A549 (cell line): ENCODE measurements around the gene CCNB2. TPM values are rescaled to one million over a fixed set of nuclear protein-coding genes. Genes with fewer than 3 reads are reported as not detected.

ENCODE experiments used
- ATAC-seq, 2 experiments: fragments of 200-7000 bp in 1 of 2; fragments of >200 bp in 1 of 2; cut with Nextera tagmentation in 1 of 2; cut with Tn5 transposase in 1 of 2; 3 replicates each; pipeline versions ENCODE4 v1.8.0 to v1.9.1; 2018 to 2020; ENCODE audit warnings: mild to moderate bottlenecking in 1 of 2, moderate library complexity in 1 of 2
- CTCF ChIA-PET: fragments of 300-600 bp; sonication (Branson Sonifier 250); formaldehyde crosslinking; extraction: SDS; loops from one replicate; lab custom pipeline; 2021; ENCODE audit warnings: antibody characterized with exemption, inconsistent platforms; lab: Yijun Ruan, JAX
- POLR2A ChIA-PET: fragments of 350-600 bp; formaldehyde crosslinking; extraction: SDS; loops from one replicate; lab custom pipeline; 2021; ENCODE audit warnings: antibody characterized with exemption, inconsistent platforms; lab: Yijun Ruan, JAX
- DNase-seq, 2 experiments: peaks; one replicate each; pipeline versions ENCODE4 v3.0.0 to v3.0.0-alpha.2; 2011 to 2016; ENCODE audit warnings: low read depth in 1 of 2, low spot score in 1 of 2
- FAIRE-seq: peaks from 2 replicates; lab custom pipeline; 2011; peaks lifted over from hg19 to GRCh38; lab: Jason Lieb, UNC
- H3K27ac ChIP-seq, 2 experiments: fragments of >200 bp; sonication (Bioruptor Twin); formaldehyde crosslinking; 3 replicates each; pipeline ENCODE4 v1.5.1; 2016 to 2017
- H3K4me1 ChIP-seq: fragments of >200 bp; sonication (Bioruptor Twin); formaldehyde crosslinking; 3 replicates; pipeline ENCODE4 v1.6.1; 2016
- H3K4me2 ChIP-seq: fragments of >200 bp; sonication (Bioruptor Twin); formaldehyde crosslinking; 3 replicates; pipeline ENCODE4 v1.6.1; 2016
- H3K4me3 ChIP-seq: fragments of >200 bp; sonication (Bioruptor Twin); formaldehyde crosslinking; 3 replicates; pipeline ENCODE4 v1.5.1; 2016
- H3K9me3 ChIP-seq: fragments of >200 bp; sonication (Bioruptor Twin); formaldehyde crosslinking; 3 replicates; pipeline ENCODE4 v1.6.1; 2016
- CBX2 ChIP-seq: fragments of 200-600 bp; sonication (generic); IDR thresholded peaks from 2 replicates; pipeline ENCODE4 v1.6.1; 2016; ENCODE audit warnings: low read depth, mild to moderate bottlenecking, borderline replicate concordance
- CEBPB ChIP-seq, 2 experiments: fragments of >200 bp in 1 of 2; sonication (Bioruptor Twin) in 1 of 2; formaldehyde crosslinking in 1 of 2; IDR thresholded peaks; 2 replicates each; pipeline ENCODE4 v1.6.1; 2012 to 2016
- EHMT2 ChIP-seq: fragments of 200-600 bp; sonication (generic); IDR thresholded peaks from 2 replicates; pipeline ENCODE4 v1.6.1; 2016; ENCODE audit warnings: antibody characterized with exemption, low read depth, mild to moderate bottlenecking, moderate library complexity
- EP300 ChIP-seq, 2 experiments: fragments of >200 bp; sonication (Bioruptor Twin); formaldehyde crosslinking; IDR thresholded peaks; 2 replicates in 1 of 2; 3 replicates in 1 of 2; pipeline ENCODE4 v1.6.1; 2016 to 2017
- FOSL2 ChIP-seq, 2 experiments: fragments of 450-650 bp in 1 of 2; fragments of >200 bp in 1 of 2; sonication (Bioruptor Twin) in 1 of 2; formaldehyde crosslinking; IDR thresholded peaks; 2 replicates each; pipeline versions ENCODE4 v1.5.0 to v1.6.1; 2016 to 2020; ENCODE audit warnings: mild to moderate bottlenecking in 1 of 2, moderate library complexity in 1 of 2
- GATA3 ChIP-seq: IDR thresholded peaks from 2 replicates; pipeline ENCODE4 v1.6.1; 2012; ENCODE audit warnings: borderline replicate concordance
- HDAC2 ChIP-seq: fragments of 200-600 bp; sonication (generic); IDR thresholded peaks from 2 replicates; pipeline ENCODE4 v1.6.1; 2016
- JUNB ChIP-seq: fragments of >200 bp; sonication (Bioruptor Twin); formaldehyde crosslinking; IDR thresholded peaks from 2 replicates; pipeline ENCODE4 v1.6.1; 2016
- KDM5A ChIP-seq: fragments of 200-600 bp; sonication (generic); IDR thresholded peaks from 2 replicates; pipeline ENCODE4 v1.6.1; 2016; ENCODE audit warnings: antibody characterized with exemption, mild to moderate bottlenecking
- MAFK ChIP-seq: fragments of 450-650 bp; IDR thresholded peaks from 2 replicates; pipeline ENCODE4 v1.6.1; 2014; ENCODE audit not compliant: partially characterized antibody
- NPAS2 ChIP-seq: fragments of 250-450 bp; sonication (Bioruptor Pico); IDR thresholded peaks from 2 replicates; pipeline ENCODE4 v1.8.0; 2022; ENCODE audit warnings: mild to moderate bottlenecking, moderate library complexity, borderline replicate concordance
- POLR2A ChIP-seq: IDR thresholded peaks from 2 replicates; pipeline ENCODE4 v1.6.1; 2012; ENCODE audit warnings: mild to moderate bottlenecking, low read length
- RARB ChIP-seq: fragments of 250-450 bp; sonication (Bioruptor Pico); IDR thresholded peaks from 2 replicates; pipeline ENCODE4 v1.8.0; 2021; ENCODE audit warnings: mild to moderate bottlenecking, moderate library complexity
- RCOR1 ChIP-seq: fragments of 150-350 bp; IDR thresholded peaks from 2 replicates; pipeline ENCODE4 v1.6.1; 2014; ENCODE audit warnings: antibody characterized with exemption, low read length, low read depth
- RFX5 ChIP-seq: fragments of 450-650 bp; IDR thresholded peaks from 2 replicates; pipeline ENCODE4 v1.7.1; 2014; ENCODE audit warnings: antibody characterized with exemption, mild to moderate bottlenecking, moderate library complexity
- RNF2 ChIP-seq: fragments of 200-600 bp; sonication (generic); IDR thresholded peaks from 2 replicates; pipeline ENCODE4 v1.6.1; 2016; ENCODE audit warnings: low read depth, mild to moderate bottlenecking, antibody characterized with exemption, moderate library complexity, borderline replicate concordance
- TFCP2L1 ChIP-seq: fragments of 250-450 bp; sonication (Bioruptor Pico); IDR thresholded peaks from 2 replicates; pipeline ENCODE4 v1.5.0; 2021; ENCODE audit warnings: mild to moderate bottlenecking
- ZFP36 ChIP-seq: fragments of 450-650 bp; IDR thresholded peaks from 2 replicates; pipeline ENCODE4 v1.6.1; 2014; ENCODE audit warnings: borderline replicate concordance; ENCODE audit not compliant: partially characterized antibody
- WGBS: methylation state at CpG from one replicate; pipeline ENCODE4 v1.1.6; 2017; ENCODE audit errors: missing lambda C conversion rate; 5-methylcytosine and 5-hydroxymethylcytosine counted together
- polyA plus RNA-seq, 4 experiments: library from polyadenylated mRNA; depleted of rRNA in 3 of 4; stranded (reverse); fragments of >200 nt; fragmentation: RNase III in 1 of 4; extraction: RNeasy Plus Mini Kit Qiagen cat#74134 plus additional on column Dnase treatment in 1 of 4; gene quantifications; 2 replicates in 3 of 4; 3 replicates in 1 of 4; pipeline ENCODE4 v1.2.3, GENCODE V29; 2011 to 2017
- TF ChIP-seq, protein P1 (sequence below): IDR thresholded peaks from 2 replicates; pipeline ENCODE4 v1.6.1; 2012; ENCODE audit warnings: low read depth, borderline replicate concordance
- TF ChIP-seq, protein P2 (sequence below): fragments of >200 bp; sonication (Bioruptor Twin); formaldehyde crosslinking; IDR thresholded peaks from 3 replicates; pipeline ENCODE4 v1.5.1; 2016
- TF ChIP-seq, protein P3 (sequence below): fragments of 250-450 bp; sonication (Bioruptor Pico); IDR thresholded peaks from 2 replicates; pipeline ENCODE4 v1.5.0; 2020; ENCODE audit warnings: low read depth, mild to moderate bottlenecking, moderate library complexity

Gene CCNB2
- polyA plus RNA-seq, 2 of the 4 experiments (the other 2 are of a cell fraction): 91.1 to 144 TPM

DNA sequence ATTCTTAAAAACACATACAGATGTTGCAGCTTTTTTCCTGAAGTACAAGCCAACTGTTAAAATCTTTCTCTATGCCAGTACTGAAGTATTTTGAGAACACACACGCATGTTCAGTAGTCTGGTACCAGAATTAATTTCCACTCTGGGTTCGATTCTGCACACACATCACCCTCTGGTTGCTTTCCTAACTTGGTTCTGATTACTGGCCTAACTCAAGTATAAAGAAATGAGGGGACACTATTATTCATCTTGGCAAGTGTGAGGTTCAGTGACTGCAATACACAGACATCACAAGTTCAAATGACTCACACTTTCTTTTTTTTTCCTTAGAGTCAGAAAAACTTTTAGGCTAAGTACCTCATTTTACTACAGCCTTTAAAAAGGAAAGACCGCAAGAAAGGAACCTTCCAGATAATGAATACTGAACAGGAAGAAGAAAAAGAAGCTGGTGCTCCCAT, 64.3 kb downstream of the CCNB2 start:
- POLR2A ChIA-PET: no interaction called here
- no peak for DNase-seq
- FAIRE-seq: no peak
- WGBS: 89% methylated on average over 3 of the region's 3 CpGs
- Histone ChIP-seq H3K9me3 (no peaks in the 10 kb centered on the region), H3K27ac (peak overlapping the region; percentile 28 to 76; a peak in 5 of 6 replicates), H3K4me2 (peak overlapping the region; percentile 22), H3K4me3 (no peak overlapping the region), H3K4me1 (peaks cover 46% of the 10 kb centered on the region)
- TF ChIP-seq, protein P1, sequence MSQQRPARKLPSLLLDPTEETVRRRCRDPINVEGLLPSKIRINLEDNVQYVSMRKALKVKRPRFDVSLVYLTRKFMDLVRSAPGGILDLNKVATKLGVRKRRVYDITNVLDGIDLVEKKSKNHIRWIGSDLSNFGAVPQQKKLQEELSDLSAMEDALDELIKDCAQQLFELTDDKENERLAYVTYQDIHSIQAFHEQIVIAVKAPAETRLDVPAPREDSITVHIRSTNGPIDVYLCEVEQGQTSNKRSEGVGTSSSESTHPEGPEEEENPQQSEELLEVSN: no peak
- TF ChIP-seq JUNB: no peak; the same call in 1 of the 2 replicates
- TF ChIP-seq FOSL2 (IDR thresholded peaks at IDR 0.05): no peak; the same call in 1 of the 2 replicates
- TF ChIP-seq FOSL2 (CRISPR knock-in tag; IDR thresholded peaks at IDR 0.05): peak; percentile 59
- TF ChIP-seq, protein P2, sequence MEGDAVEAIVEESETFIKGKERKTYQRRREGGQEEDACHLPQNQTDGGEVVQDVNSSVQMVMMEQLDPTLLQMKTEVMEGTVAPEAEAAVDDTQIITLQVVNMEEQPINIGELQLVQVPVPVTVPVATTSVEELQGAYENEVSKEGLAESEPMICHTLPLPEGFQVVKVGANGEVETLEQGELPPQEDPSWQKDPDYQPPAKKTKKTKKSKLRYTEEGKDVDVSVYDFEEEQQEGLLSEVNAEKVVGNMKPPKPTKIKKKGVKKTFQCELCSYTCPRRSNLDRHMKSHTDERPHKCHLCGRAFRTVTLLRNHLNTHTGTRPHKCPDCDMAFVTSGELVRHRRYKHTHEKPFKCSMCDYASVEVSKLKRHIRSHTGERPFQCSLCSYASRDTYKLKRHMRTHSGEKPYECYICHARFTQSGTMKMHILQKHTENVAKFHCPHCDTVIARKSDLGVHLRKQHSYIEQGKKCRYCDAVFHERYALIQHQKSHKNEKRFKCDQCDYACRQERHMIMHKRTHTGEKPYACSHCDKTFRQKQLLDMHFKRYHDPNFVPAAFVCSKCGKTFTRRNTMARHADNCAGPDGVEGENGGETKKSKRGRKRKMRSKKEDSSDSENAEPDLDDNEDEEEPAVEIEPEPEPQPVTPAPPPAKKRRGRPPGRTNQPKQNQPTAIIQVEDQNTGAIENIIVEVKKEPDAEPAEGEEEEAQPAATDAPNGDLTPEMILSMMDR: no peak
- no peak for TF ChIP-seq TFCP2L1 (CRISPR knock-in tag)
- no peak for TF ChIP-seq ZFP36
- ATAC-seq: peak in 1 of 2 experiments; percentile 32; a peak in 1 of 6 replicates
- CTCF ChIA-PET: interaction anchor here (0.6 to 4.9 kb wide), 10 partner anchors 8 to 332 kb away, joined by 3 to 31 read pairs (median 4); no protein-coding TSS in a partner anchor

DNA sequence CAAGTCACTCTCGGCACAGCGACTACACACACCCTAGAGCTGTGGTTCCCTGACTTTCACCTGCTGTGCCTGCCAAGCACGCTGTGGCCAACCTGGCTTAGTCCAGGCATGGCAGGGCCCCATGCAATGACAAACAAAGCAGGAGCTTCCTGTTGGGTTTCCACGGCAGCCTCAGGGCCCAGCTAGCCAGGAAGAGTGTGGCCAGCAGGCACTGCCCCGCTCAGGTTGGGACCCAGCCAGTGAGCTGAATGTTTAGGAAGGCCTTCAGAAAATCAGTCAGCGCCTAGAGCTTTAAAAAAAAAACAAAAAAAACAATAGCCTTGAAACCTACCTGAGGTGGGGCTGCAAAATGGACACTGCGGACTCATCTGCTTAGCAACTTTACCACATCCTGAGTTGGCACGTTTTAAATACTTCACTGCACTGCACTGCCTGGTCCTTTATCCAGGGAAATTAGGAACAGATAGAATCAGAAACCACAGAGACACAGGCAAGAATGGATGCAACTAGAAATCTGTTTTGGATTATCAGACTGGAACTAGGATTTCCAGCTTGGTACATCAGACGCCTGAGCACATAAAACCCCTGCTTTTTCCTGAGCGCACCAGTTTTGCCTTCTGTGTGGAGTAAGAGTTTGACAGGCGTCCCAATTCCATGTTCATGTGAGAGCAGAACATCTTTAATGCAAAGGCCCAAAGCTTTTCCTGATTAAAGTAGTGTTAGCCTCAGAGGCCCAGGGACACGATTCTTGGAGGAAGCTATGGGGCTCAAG, 65.5 kb downstream of the CCNB2 start:
- DNase-seq: peak in 1 of 2 experiments; percentile 32
- H3K27ac ChIP-seq: peak overlapping the region; percentile 28 to 76; a peak in 4 of 6 replicates
- peak overlapping the region; percentile 3; the same call in 1 of the 3 replicates for H3K4me2 ChIP-seq
- ChIA-PET CTCF (interaction anchor here (1.0 to 4.9 kb wide), 13 partner anchors 9 to 358 kb away, joined by 3 to 31 read pairs (median 4); no protein-coding TSS in a partner anchor), POLR2A (interaction anchor here (0.5 kb wide), 1 partner anchor 167 kb away, joined by 3 read pairs; no protein-coding TSS in a partner anchor)
- 86% methylated on average over 12 of the region's 12 CpGs for WGBS
- H3K4me3 ChIP-seq: no peak overlapping the region
- H3K9me3 ChIP-seq: no peaks in the 10 kb centered on the region
- ATAC-seq: peak; percentile 14 to 24; a peak in 2 of 6 replicates
- FAIRE-seq: no peak
- no peak for TF ChIP-seq RFX5
- TF ChIP-seq CBX2: no peak
- no peak for TF ChIP-seq GATA3
- TF ChIP-seq RCOR1: no peak
- TF ChIP-seq RARB (CRISPR knock-in tag): no peak
- no peak for TF ChIP-seq RNF2
- no peak for TF ChIP-seq CEBPB (IDR thresholded peaks at IDR 0.05)
- TF ChIP-seq, protein P3, sequence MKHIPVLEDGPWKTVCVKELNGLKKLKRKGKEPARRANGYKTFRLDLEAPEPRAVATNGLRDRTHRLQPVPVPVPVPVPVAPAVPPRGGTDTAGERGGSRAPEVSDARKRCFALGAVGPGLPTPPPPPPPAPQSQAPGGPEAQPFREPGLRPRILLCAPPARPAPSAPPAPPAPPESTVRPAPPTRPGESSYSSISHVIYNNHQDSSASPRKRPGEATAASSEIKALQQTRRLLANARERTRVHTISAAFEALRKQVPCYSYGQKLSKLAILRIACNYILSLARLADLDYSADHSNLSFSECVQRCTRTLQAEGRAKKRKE (CRISPR knock-in tag): no peak
- TF ChIP-seq KDM5A: no peak
- TF ChIP-seq EHMT2: no peak
- TF ChIP-seq POLR2A: no peak
- peaks cover 57% of the 10 kb centered on the region for H3K4me1 ChIP-seq

DNA sequence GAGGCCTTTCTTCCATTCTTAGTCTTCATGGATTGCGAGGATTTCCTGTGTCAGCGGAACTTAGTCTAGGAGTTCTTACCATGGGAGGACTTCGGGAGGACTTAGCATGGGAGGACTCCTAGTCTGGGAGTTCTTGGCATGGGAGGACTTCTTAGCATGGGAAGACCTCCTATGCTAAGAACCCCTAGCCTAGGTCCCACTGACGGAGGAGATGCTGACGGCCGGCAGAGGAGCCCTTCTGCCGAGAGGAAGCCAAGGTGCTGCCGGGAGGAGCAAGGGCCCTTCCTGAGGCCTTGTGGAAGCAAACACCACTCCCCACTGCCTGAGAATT, 66.1 kb downstream of the CCNB2 start:
- DNase-seq (no peak), FAIRE-seq (no peak), ATAC-seq (no peak)
- Histone ChIP-seq H3K27ac (peak overlapping the region in 1 of 2 experiments; percentile 76; a peak in 2 of 6 replicates), H3K9me3 (no peaks in the 10 kb centered on the region), H3K4me1 (peaks cover 57% of the 10 kb centered on the region), H3K4me3 (no peak overlapping the region), H3K4me2 (no peak overlapping the region)
- ChIA-PET CTCF (interaction anchor here (1.4 to 4.9 kb wide), 5 partner anchors 9 to 358 kb away, joined by 3 to 31 read pairs (median 8); no protein-coding TSS in a partner anchor), POLR2A (interaction anchor here (0.5 kb wide), 1 partner anchor 167 kb away, joined by 3 read pairs; no protein-coding TSS in a partner anchor)
- TF ChIP-seq EHMT2 (no peak), NPAS2 (CRISPR knock-in tag) (no peak), MAFK (peak; percentile 4), HDAC2 (no peak), EP300 (IDR thresholded peaks at IDR 0.05) (no peak)
- TF ChIP-seq, protein P3 (CRISPR knock-in tag): no peak
- WGBS: 97% methylated on average over 8 of the region's 8 CpGs
